RKO (cell line): ENCODE measurements around the gene BIRC7.
A peak's percentile ranks its signal among the peaks of the same experiment; 100 is the strongest.

Experiments
- DNase-seq: peaks from one replicate; pipeline ENCODE4 v3.0.0-alpha.2; 2016; ENCODE audit warnings: low spot score

Gene BIRC7

GRCh38 chr20:63265891-63266515 is 30.3 kb downstream of the BIRC7 start:
- no peak for DNase-seq

- DNase-seq: no peak
Measured at GRCh38 chr20:63267691-63268090, 32.0 kb downstream of the BIRC7 start.

- DNase-seq: no peak
Measured at GRCh38 chr20:63268256-63268655, 32.6 kb downstream of the BIRC7 start.

- DNase-seq: no peak
Measured at GRCh38 chr20:63268671-63269439, 33.1 kb downstream of the BIRC7 start.

GRCh38 chr20:63269724-63270123 is 34.0 kb downstream of the BIRC7 start:
- no peak for DNase-seq

- DNase-seq: no peak
Measured at GRCh38 chr20:63270606-63271325, 35.1 kb downstream of the BIRC7 start.

GRCh38 chr20:63272105-63273058 is 36.7 kb downstream of the BIRC7 start, which contains the start of gene ARFGAP1:
Gene ARFGAP1 (plus strand): TSS chr20:63272813. CDS start chr20:63275581, 2,768 bp downstream.
- peak; percentile 91 for DNase-seq

- no peak for DNase-seq
Measured at GRCh38 chr20:63273059-63273579, 37.4 kb downstream of the BIRC7 start.

- DNase-seq: peak; percentile 90
Measured at GRCh38 chr20:63273635-63274380, 38.1 kb downstream of the BIRC7 start.

- DNase-seq: no peak
Measured at GRCh38 chr20:63274381-63275228, 38.9 kb downstream of the BIRC7 start.

GRCh38 chr20:63275825-63276224 is 40.1 kb downstream of the BIRC7 start:
- DNase-seq: no peak

- DNase-seq: no peak
Measured at GRCh38 chr20:63276956-63277355, 41.3 kb downstream of the BIRC7 start.

GRCh38 chr20:63277466-63278272 is 42.0 kb downstream of the BIRC7 start:
- no peak for DNase-seq

- no peak for DNase-seq
Measured at GRCh38 chr20:63278661-63279060, 43.0 kb downstream of the BIRC7 start.

- DNase-seq: no peak
Measured at GRCh38 chr20:63279931-63280330, 44.2 kb downstream of the BIRC7 start.

- DNase-seq: no peak
Measured at GRCh38 chr20:63280371-63280770, 44.7 kb downstream of the BIRC7 start.

- DNase-seq: no peak
Measured at GRCh38 chr20:63280929-63281545, 45.3 kb downstream of the BIRC7 start.
